Activated gamma-delta T cell treated with anti-CD3 and anti-CD28 coated beads, Interleukin-2, amount 50 U/mL, for 16 hours (primary cell): ENCODE measurements around the gene ZNF532.

ENCODE experiments used
- DNase-seq: peaks from one replicate; pipeline ENCODE4 v3.0.0-alpha.2; 2020; ENCODE audit warnings: low read depth

Gene ZNF532

GRCh38 chr18:58949031-58949430 lies 84.4 kb downstream of the ZNF532 start:
- DNase-seq: no peak

- no peak for DNase-seq
Observed at GRCh38 chr18:58951986-58952702, 87.5 kb downstream of the ZNF532 start.

- DNase-seq: no peak
Observed at GRCh38 chr18:58952858-58953257, 88.2 kb downstream of the ZNF532 start.

GRCh38 chr18:58953627-58954026 lies 89.0 kb downstream of the ZNF532 start:
- no peak for DNase-seq

GRCh38 chr18:58955001-58955400 lies 90.3 kb downstream of the ZNF532 start:
- DNase-seq: no peak

GRCh38 chr18:58955738-58956137 lies 91.1 kb downstream of the ZNF532 start:
- DNase-seq: no peak

GRCh38 chr18:58958628-58959027 lies 94.0 kb downstream of the ZNF532 start:
- DNase-seq: no peak

GRCh38 chr18:58960508-58960907 lies 95.8 kb downstream of the ZNF532 start:
- DNase-seq: no peak

- no peak for DNase-seq
Observed at GRCh38 chr18:58960946-58961722, 96.5 kb downstream of the ZNF532 start.

- no peak for DNase-seq
Observed at GRCh38 chr18:58962336-58962735, 97.7 kb downstream of the ZNF532 start.

- DNase-seq: no peak
Observed at GRCh38 chr18:58965291-58966004, 100.8 kb downstream of the ZNF532 start.

- no peak for DNase-seq
Observed at GRCh38 chr18:58966005-58966677, 101.5 kb downstream of the ZNF532 start.

- no peak for DNase-seq
Observed at GRCh38 chr18:58966704-58967103, 102.0 kb downstream of the ZNF532 start.

- DNase-seq: no peak
Observed at GRCh38 chr18:58967751-58968254, 103.1 kb downstream of the ZNF532 start.

GRCh38 chr18:58970943-58971790 lies 106.5 kb downstream of the ZNF532 start:
- no peak for DNase-seq

GRCh38 chr18:58975296-58975695 lies 110.6 kb downstream of the ZNF532 start:
- DNase-seq: no peak

GRCh38 chr18:58975781-58976180 lies 111.1 kb downstream of the ZNF532 start:
- no peak for DNase-seq

- DNase-seq: no peak
Observed at GRCh38 chr18:58977223-58977622, 112.5 kb downstream of the ZNF532 start.

GRCh38 chr18:58977801-58978200 lies 113.1 kb downstream of the ZNF532 start:
- no peak for DNase-seq

GRCh38 chr18:58978916-58979315 lies 114.2 kb downstream of the ZNF532 start:
- DNase-seq: no peak

- no peak for DNase-seq
Observed at GRCh38 chr18:58979615-58980014, 114.9 kb downstream of the ZNF532 start.
